ENCODE measurements around the gene SHROOM3.
"Not testable (repeated sequence)": the region's sequence is repeated elsewhere in the genome, so short reads cannot be mapped to it uniquely, and the experiment has no call there.

SHROOM3 gene

DNA sequence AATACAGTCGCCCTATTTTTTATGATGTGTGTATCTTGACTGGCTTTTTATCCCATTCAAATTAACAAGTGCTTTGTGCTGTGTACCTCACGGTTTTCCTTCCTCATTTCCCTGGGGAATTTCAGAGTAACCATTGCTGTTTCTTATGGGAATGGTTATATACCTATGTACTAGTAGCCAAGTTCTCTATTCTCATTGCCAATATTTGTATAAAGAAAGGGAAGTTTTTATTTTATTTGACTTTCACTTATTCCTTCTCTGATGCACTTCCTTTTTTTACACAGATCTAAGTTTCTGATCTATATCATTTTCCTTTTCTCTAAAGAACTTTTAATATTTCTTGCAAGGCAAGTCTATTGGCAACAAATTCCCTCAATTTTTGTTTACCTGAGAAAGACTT lies 281.6 kb downstream of the SHROOM3 start:
- H3K27me3 Mint-ChIP-seq: peaks cover 2% of the 10 kb centered on the region
- H3K27ac Mint-ChIP-seq: no peak overlapping the region
- H3K4me1 Mint-ChIP-seq: peaks cover 9% of the 10 kb centered on the region
- no peaks in the 10 kb centered on the region for H3K36me3 Mint-ChIP-seq
- no peaks in the 10 kb centered on the region for H3K9me3 Mint-ChIP-seq
- no peak overlapping the region for H3K4me3 Mint-ChIP-seq

DNA sequence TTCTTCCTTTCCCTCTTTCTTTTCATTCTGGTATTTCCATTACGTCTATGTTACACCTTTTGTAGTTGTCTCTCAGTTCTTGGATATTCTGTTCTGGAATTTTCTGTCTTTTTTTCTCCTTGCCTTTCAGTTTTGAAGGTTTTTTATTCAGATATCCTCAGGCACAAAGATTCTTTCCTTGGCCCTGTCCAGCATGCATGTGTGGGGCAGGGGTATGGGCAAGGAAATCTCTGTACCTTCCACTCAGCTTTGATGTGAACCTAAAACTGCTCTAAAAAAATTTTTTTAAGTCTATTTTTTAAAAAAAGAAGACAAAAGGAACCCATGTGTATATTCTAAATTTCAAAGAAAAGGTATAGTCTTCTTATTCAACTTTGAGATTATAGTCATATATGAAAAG lies 282.4 kb downstream of the SHROOM3 start:
- Mint-ChIP-seq H3K4me1 (peaks cover 9% of the 10 kb centered on the region), H3K27me3 (peaks cover 2% of the 10 kb centered on the region), H3K27ac (no peak overlapping the region), H3K36me3 (no peaks in the 10 kb centered on the region), H3K4me3 (no peak overlapping the region), H3K9me3 (no peaks in the 10 kb centered on the region)

DNA sequence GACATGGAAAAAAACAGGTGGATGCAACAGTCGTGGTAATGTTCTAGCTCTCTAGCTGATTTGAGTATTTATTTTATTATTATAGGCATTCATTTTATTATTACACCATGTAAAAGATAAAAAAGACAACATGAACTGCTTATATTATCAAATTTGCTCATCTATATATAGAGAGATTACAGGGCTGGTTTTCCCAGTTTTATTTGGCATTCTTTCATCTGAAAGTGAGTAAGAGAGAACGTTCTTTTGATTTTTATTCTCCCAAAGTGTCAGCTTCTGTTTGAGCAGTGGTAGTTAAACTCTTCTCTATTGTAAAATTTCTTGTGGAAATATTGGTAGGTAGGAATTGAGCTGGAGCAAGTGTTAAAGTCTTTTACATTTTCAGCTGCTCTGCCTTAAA lies 283.0 kb downstream of the SHROOM3 start:
- Mint-ChIP-seq H3K9me3 (no peaks in the 10 kb centered on the region), H3K27ac (no peak overlapping the region), H3K4me3 (no peak overlapping the region), H3K27me3 (peaks cover 2% of the 10 kb centered on the region), H3K4me1 (peaks cover 9% of the 10 kb centered on the region), H3K36me3 (no peaks in the 10 kb centered on the region)

DNA sequence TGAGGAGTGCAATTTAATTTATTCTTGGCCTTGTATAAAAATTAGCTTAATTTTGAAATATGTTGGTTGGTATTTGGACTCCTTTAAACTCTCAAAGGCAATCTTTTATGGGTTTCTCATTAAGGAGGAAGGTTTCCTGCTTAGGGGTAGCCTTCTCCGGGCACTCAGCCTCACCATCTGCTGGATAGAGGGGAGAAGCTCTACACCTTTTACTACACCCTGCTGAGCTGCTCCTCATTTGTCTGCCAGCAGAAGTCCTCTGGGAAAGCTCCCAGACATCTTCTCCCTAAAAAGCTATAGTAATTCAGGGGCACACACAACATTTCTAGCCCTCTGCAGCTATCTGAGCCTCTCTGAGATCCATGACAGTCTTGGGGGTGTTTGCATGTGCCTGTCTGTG lies 283.8 kb downstream of the SHROOM3 start:
- H3K27ac Mint-ChIP-seq: no peak overlapping the region
- H3K4me1 Mint-ChIP-seq: peaks cover 9% of the 10 kb centered on the region
- H3K4me3 Mint-ChIP-seq: no peak overlapping the region
- H3K9me3 Mint-ChIP-seq: no peaks in the 10 kb centered on the region
- H3K27me3 Mint-ChIP-seq: peaks cover 2% of the 10 kb centered on the region
- H3K36me3 Mint-ChIP-seq: no peaks in the 10 kb centered on the region

DNA sequence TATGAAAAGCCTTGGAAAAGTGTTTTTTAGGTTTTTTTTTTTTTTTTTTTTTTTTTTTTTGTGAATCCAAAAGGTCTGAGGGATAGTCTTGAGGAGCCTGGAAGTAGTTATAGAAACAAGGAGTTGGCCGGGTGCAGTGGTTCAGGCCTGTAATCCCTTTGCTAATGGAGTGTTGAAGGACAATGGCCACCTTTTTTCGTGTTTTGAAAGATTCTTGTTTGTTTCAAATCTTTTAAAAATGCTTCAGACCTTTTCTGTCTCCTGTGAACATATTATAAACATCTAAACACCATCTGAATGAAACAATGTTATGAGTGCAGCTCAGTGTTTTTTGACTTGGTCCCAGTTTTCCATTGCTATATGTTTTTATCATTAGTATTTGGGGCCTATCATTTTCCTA lies 285.1 kb downstream of the SHROOM3 start:
- H3K9me3 Mint-ChIP-seq: no peaks in the 10 kb centered on the region
- no peak overlapping the region for H3K4me3 Mint-ChIP-seq
- no peaks in the 10 kb centered on the region for H3K36me3 Mint-ChIP-seq
- peaks cover 4% of the 10 kb centered on the region for H3K4me1 Mint-ChIP-seq
- no peak overlapping the region for H3K27ac Mint-ChIP-seq
- peaks cover 2% of the 10 kb centered on the region for H3K27me3 Mint-ChIP-seq

DNA sequence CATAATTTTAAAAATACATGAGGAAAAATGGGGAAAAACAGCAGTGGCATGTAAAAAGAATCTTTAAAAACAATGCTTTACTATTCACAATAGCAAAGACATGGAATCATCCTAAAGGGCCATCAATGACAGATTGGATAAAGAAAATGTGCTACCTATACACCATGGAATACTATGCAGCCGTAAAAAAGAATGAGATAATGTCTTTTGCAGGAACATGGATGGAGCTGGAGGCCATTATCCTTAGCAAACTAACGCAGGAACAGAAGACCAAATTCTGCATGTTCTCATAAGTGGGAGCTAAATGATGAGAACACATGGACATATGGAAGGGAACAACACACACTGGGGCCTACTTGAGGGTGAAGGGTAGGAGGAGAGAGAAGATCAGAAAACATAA lies 287.1 kb downstream of the SHROOM3 start:
- not testable (repeated sequence) for H3K9me3 Mint-ChIP-seq

DNA sequence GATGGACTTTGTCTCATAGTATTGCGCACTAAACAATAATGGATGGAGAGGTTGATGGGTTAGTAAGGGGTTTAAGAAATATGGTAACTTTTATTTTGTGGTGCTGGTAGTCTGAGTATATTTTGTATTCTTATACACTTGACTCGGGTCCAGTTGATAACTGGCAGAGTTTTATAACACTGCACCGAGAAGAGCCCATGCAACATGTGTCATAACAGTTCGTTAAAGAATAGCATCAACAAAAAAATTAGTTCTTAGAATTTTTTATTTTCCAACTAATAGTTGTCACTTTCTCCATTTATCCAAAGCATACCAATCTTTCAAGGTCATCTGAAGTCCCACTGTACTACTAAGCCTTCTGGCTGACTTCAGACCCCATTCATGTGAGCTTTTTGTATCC lies 287.8 kb downstream of the SHROOM3 start:
- Mint-ChIP-seq H3K4me1 (no peaks in the 10 kb centered on the region), H3K27ac (no peak overlapping the region), H3K4me3 (no peak overlapping the region), H3K9me3 (no peaks in the 10 kb centered on the region), H3K27me3 (peaks cover 2% of the 10 kb centered on the region), H3K36me3 (no peaks in the 10 kb centered on the region)

More for the DNA sequence above, 287.1 kb downstream of the SHROOM3 start:
- not testable (repeated sequence) for H3K4me1 Mint-ChIP-seq, H3K36me3 Mint-ChIP-seq, H3K4me3 Mint-ChIP-seq, H3K27ac Mint-ChIP-seq, H3K27me3 Mint-ChIP-seq

DNA sequence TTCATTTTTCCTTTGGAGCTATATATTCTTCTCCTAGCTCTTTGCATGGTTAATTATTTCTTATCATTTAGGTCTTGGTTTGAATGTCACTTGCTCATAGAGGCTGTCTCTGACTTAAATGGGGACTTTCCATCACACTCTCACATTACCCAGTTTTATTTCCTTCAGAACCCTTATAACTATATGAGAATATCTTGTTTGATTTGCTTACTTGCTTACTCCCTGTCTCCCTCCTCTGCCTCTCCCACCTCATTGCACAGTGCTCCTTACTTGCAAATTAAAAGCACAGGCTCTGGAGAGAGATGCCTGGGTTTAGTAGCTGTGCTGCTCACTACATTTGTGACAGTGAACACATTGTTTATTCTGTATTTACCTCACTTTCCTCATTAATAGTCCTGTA lies 288.3 kb downstream of the SHROOM3 start:
- no peak overlapping the region for H3K4me3 Mint-ChIP-seq
- no peak overlapping the region for H3K27ac Mint-ChIP-seq
- no peaks in the 10 kb centered on the region for H3K9me3 Mint-ChIP-seq
- peaks cover 4% of the 10 kb centered on the region for H3K27me3 Mint-ChIP-seq
- no peaks in the 10 kb centered on the region for H3K36me3 Mint-ChIP-seq
- H3K4me1 Mint-ChIP-seq: no peaks in the 10 kb centered on the region

DNA sequence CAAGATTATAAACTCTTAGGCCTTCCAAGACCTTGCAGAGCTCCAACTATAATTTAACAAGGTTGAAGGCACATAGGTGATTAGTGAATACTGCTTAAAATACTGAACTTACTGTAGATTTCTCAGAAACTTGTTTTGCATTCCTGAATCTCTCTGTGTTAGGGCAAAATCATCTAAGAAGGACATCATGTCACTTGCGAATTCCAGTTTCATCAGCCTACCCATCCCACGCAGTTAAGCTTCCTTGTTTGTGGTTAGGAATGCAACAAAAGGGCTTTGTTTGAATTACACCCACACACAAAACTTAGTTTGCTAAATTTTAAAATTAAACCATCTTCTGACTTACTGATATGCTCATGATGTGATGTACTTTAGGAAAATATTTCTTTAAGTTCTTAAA lies 288.9 kb downstream of the SHROOM3 start:
- Mint-ChIP-seq H3K27ac (no peak overlapping the region), H3K27me3 (peaks cover 4% of the 10 kb centered on the region), H3K36me3 (no peaks in the 10 kb centered on the region), H3K9me3 (no peaks in the 10 kb centered on the region), H3K4me1 (no peaks in the 10 kb centered on the region), H3K4me3 (no peak overlapping the region)

DNA sequence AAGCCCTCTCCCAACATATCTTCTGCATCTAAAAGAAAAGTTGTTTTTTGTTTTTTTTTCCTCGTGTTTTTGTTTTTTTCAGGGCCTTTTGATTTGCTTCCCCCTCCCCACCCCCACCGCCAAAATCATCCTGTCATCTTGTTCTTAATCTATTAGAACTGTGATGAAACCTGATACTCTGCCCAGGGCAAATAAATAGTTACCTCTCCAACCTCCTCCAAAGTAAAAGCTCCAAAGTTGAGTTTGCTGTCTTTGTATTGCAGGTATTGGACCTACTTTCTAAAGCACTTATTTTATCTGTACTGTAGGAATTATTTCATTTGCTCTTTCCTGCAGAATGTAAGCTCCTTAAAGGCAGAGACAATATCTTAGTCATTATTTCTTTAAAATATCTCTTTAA lies 290.0 kb downstream of the SHROOM3 start:
- Mint-ChIP-seq H3K36me3 (no peaks in the 10 kb centered on the region), H3K4me3 (no peak overlapping the region), H3K27ac (no peak overlapping the region), H3K9me3 (no peaks in the 10 kb centered on the region), H3K4me1 (no peaks in the 10 kb centered on the region), H3K27me3 (peaks cover 1% of the 10 kb centered on the region)

DNA sequence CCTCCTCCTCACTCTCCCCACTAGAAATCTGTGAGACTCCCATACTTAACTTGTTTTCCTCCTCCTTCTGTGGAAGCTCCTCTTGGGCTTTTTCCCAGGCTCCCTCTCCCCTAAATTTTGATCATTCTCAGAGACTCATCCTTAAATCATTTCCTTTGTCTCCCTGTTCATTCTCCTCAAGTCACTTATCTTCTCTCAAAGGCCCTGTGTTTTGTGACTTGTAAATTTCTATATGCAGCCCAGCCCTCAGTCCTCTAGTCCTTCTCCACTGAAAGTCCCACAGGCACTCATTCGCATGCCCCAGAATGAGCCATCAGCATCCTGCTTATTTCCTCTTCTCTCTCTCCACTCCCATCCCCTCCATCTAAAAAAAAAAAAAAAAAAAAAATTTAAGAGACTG lies 291.1 kb downstream of the SHROOM3 start:
- Mint-ChIP-seq H3K27me3 (peaks cover 1% of the 10 kb centered on the region), H3K36me3 (no peaks in the 10 kb centered on the region), H3K4me3 (no peak overlapping the region), H3K4me1 (no peaks in the 10 kb centered on the region), H3K9me3 (no peaks in the 10 kb centered on the region), H3K27ac (no peak overlapping the region)

DNA sequence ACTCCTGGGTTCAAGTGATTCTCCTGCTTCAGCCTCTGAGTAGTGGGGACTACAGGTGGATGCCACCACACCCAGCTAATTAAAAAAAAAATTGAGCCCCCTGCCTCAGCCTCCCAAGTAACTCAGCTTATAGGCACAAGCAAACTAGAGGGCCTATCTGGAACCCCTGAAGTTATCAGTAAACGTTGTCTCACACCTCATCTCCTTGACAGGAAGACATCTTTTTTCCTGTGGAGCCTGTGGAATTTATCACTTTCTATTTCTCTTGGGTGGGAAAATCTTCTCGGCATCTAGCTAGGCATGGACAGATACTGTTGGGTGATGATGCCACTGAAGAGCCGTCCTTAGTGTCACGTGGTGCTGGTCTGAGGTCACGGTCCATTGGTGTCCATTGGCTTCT lies 291.6 kb downstream of the SHROOM3 start:
- Mint-ChIP-seq H3K4me1 (no peaks in the 10 kb centered on the region), H3K27ac (no peak overlapping the region), H3K4me3 (no peak overlapping the region), H3K9me3 (no peaks in the 10 kb centered on the region), H3K36me3 (no peaks in the 10 kb centered on the region), H3K27me3 (peaks cover 1% of the 10 kb centered on the region)

DNA sequence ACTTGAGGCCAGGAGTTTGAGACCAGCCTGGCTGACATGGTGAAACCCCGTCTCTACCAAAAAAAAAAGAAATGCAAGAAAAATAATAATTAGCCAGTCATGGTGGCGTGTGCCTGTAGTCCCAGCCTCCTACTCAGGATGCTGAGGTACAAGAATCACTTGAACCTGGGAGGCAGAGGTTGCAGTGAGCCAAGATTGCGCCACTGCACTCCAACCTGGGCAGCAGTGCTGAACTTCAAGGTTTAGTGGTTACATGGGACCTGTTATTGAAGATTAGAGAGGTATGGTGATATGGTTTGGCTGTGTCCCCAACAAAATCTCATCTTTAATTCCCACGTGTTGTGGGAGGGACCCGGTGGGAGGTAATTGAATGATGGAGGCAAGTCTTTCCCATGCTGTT lies 292.9 kb downstream of the SHROOM3 start:
- not testable (repeated sequence) for H3K27me3 Mint-ChIP-seq, H3K4me1 Mint-ChIP-seq, H3K4me3 Mint-ChIP-seq

DNA sequence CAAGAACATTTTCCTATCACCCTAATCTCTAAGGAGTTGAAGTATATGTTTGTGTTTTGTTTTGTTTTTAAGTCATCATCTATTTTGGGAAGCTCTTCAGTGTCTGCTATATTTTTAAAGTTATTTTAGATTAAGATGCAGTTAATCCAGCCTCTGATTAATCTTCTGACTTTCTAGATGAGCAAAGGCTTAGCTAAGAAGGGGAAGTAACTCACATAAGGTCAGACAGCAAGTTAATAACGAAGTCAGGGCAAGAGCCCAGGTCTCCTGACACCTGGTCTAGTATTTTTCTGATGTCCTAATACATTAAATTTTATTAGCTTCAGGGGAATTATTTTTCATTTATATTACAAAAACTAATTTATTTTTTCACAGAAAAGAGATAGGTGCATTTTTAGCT lies 294.4 kb downstream of the SHROOM3 start:
- H3K4me3 Mint-ChIP-seq: no peak overlapping the region
- peaks cover 1% of the 10 kb centered on the region for H3K27me3 Mint-ChIP-seq
- H3K4me1 Mint-ChIP-seq: no peaks in the 10 kb centered on the region
- H3K36me3 Mint-ChIP-seq: no peaks in the 10 kb centered on the region
- H3K27ac Mint-ChIP-seq: no peak overlapping the region
- H3K9me3 Mint-ChIP-seq: no peaks in the 10 kb centered on the region

More for the DNA sequence above, 292.9 kb downstream of the SHROOM3 start:
- not testable (repeated sequence) for H3K27ac Mint-ChIP-seq, H3K9me3 Mint-ChIP-seq, H3K36me3 Mint-ChIP-seq

DNA sequence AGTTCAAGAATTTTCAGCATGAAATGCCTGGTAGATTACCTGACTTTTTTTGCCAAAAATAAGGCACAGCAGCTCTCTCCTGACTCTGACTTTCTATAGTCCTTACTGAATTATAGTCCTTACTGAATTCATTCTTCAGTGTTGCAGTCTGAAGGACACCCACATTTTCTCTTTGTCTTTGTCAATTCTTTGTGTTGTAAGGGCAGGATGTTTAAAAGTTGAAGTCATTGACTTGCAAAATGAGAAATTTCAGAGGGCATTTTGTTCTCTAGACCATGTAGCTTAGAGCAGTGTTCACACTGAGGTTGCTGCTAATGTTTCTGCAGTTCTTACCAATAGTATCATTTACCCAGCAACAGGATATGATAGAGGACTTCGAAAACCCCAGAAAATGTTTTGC lies 295.0 kb downstream of the SHROOM3 start:
- Mint-ChIP-seq H3K27me3 (peaks cover 1% of the 10 kb centered on the region), H3K4me1 (no peaks in the 10 kb centered on the region), H3K9me3 (no peaks in the 10 kb centered on the region), H3K4me3 (no peak overlapping the region), H3K27ac (no peak overlapping the region), H3K36me3 (no peaks in the 10 kb centered on the region)

DNA sequence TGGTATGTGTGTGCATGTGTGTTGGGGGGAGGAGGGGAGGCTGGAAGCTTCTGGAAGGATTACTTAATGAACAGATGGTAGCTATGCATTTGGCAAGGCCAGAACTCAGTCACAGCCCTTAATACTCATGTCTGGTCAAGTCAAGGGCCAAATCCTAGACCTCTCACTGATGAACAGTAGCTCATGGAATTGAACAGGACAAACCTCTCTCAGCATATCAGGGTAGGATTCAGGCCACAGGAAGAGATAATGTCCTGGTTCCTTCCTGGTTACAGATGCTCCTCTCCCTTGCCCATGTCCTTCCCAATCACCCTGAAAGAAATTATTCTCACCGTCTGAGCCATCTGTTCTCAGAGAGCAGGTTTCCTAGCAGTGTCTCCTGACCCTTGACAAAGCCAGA lies 297.2 kb downstream of the SHROOM3 start:
- no peaks in the 10 kb centered on the region for H3K9me3 Mint-ChIP-seq
- H3K27me3 Mint-ChIP-seq: peaks cover 1% of the 10 kb centered on the region
- H3K36me3 Mint-ChIP-seq: no peaks in the 10 kb centered on the region
- H3K4me3 Mint-ChIP-seq: no peak overlapping the region
- no peak overlapping the region for H3K27ac Mint-ChIP-seq
- H3K4me1 Mint-ChIP-seq: no peaks in the 10 kb centered on the region

DNA sequence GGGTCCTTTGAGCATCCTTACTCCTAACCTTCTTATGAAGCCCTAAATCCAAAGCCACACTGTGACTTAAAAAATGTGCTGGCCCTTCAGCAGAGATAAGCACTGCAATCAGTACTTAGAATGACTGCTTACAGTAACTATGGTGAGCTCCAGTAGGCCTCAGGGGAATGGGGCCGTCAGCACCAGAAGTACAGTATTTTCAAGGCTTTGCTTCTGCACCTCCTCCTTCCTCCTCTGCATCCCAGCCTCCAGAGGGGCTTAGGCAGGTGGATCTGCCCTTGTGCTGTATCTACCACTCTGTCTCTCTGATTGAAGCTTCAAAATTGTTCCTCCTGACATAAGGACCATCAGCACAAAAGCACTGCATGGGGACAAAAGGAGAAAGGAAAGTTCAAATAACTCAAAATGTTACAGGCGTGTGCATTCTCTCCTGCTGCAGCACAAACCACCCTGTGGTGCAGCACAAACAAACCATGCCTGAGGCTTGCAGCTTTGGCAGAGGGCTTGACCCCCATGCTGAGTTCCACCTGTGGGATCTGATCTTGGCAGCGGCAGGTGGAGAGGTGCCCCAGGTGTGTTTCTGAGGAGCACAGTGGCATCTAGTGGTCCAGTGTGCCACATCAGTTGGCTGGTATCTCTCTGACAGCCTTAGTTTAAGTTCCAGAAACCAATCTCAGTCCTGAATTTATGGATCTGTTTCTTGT lies 298.2 kb downstream of the SHROOM3 start:
- Mint-ChIP-seq H3K4me1 (no peaks in the 10 kb centered on the region), H3K27ac (no peak overlapping the region), H3K27me3 (peaks cover 1% of the 10 kb centered on the region), H3K9me3 (no peaks in the 10 kb centered on the region), H3K4me3 (no peak overlapping the region), H3K36me3 (no peaks in the 10 kb centered on the region)
